ENCODE measurements around the gene PSMA2.

Gene PSMA2

DNA sequence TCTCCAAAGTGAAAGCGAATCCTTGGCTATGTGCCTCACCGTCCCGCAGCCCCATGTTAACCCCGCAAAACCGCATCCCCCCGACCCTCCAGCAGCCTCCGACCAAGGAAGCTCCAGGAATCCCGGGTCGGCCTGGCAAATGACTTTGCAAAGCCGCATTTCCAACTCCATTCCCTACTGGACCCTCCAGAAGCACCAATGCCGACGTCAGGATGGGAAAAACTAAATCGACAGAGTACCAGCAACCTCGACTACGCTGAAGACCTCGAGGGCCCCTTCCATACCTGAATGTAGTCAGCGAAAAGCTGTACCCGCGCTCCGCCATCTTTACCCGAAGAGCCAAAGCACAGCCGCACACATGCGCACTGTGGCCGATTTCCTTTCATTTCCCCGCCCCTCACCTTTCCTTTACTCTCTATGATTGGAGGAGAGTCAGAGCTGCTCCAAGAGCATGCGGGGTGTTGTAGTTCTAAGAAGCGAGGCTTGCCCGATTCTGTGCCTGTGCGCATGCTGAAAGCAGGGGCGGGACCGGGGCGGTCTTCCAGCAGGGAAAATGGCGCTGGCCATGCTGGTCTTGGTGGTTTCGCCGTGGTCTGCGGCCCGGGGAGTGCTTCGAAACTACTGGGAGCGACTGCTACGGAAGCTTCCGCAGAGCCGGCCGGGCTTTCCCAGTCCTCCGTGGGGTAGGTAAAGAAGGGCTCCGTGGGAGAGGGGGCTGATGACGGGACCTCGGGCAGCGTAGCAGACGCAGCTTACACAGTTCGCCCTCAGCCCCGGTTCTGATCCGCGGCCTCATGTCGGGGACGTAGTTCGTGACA is at the start of gene PSMA2, which contains the start of gene MRPL32:
PSMA2 (minus strand) TSS at position 341 of the 818 bp plus-strand sequence; CDS start at position 325, 16 bp downstream.
MRPL32 (plus strand) TSS at position 543 of the 818 bp plus-strand sequence; CDS start at position 554, 11 bp downstream.
- peak; percentile 98 for DNase-seq

DNA sequence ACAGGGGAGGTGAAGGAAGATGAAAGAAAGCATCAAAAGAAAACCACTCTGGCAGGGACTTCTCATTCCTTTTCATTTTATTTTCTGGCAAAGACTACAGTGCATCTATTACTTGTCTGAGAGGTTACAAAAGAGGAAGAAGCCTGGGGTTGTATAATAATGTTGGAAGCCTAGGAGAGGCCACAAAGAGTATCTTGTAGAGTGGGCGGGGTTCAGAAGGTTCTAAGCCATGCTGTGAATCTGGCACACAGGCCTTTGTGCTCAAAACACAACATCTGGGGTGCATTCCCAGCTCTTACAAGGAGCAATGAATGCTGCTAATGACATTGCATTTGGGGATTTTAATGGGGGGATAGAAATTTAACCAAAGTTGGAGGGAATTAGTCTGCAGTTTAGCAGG is 49.6 kb upstream of the PSMA2 start:
- no peak for DNase-seq

DNA sequence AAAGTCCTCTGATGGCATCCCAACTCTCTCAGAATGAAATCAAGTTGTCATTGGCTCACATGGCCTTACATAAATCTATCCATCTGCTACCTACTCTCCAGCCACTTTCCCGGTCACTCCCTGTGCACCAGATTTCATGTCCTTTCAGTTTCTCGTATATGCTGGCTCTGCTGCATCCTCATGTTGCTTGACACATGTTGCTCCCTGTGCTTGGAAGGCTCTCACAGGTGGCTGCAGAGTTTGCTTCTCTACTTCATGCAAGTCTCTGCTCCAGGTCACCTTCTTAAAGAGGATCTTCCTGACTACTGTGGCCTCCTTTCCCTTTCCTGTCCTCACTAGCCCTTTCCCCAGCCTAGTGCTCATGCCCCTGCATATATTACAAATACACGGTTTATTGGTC is 48.5 kb upstream of the PSMA2 start:
- no peak for DNase-seq

DNA sequence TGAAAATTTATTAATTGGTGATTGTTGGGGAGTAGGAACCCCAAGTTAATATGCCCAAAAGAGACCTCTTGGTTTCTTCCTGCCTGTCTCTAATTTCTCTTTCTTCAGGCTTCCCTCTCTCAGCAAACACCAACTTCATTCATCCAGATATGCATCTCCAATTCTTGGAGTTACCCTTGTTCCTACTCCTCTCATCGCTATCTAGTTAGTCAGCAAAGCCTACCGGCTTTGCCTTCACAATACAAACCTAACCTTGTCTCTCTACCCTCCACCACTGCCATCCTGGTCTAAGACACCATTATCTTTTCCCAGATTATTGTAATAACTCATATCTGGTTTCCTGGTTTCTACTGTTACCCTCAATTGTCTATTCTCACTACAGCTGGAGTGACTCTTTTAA is 48.1 kb upstream of the PSMA2 start:
- no peak for DNase-seq

- no peak for DNase-seq
These were observed 46.5 kb upstream of the PSMA2 start for GRCh38 chr7:42978496-42978895.

- DNase-seq: no peak
These were observed 44.4 kb upstream of the PSMA2 start for GRCh38 chr7:42976371-42976770.

GRCh38 chr7:42972699-42973500 is 40.9 kb upstream of the PSMA2 start:
- DNase-seq: no peak

DNA sequence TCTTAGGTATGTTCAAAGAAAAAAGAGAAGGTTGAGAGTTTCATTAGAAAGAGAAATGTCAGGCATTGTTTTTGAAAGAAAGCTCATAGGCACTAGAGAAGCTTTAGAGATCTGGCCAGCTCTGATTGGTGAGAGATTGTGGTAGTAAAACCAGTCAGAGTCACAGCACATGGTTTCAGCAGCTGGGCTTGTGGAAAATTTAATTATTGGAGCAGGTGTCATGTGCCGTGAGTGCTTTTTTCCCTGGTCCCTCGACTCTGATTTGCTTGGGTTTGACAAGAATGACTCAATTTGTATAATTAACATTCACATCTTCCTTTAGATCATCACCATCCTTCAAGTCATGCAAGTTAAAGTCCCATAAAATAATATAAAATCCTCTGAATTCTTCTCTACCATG is 35.4 kb upstream of the PSMA2 start:
- no peak for DNase-seq

DNA sequence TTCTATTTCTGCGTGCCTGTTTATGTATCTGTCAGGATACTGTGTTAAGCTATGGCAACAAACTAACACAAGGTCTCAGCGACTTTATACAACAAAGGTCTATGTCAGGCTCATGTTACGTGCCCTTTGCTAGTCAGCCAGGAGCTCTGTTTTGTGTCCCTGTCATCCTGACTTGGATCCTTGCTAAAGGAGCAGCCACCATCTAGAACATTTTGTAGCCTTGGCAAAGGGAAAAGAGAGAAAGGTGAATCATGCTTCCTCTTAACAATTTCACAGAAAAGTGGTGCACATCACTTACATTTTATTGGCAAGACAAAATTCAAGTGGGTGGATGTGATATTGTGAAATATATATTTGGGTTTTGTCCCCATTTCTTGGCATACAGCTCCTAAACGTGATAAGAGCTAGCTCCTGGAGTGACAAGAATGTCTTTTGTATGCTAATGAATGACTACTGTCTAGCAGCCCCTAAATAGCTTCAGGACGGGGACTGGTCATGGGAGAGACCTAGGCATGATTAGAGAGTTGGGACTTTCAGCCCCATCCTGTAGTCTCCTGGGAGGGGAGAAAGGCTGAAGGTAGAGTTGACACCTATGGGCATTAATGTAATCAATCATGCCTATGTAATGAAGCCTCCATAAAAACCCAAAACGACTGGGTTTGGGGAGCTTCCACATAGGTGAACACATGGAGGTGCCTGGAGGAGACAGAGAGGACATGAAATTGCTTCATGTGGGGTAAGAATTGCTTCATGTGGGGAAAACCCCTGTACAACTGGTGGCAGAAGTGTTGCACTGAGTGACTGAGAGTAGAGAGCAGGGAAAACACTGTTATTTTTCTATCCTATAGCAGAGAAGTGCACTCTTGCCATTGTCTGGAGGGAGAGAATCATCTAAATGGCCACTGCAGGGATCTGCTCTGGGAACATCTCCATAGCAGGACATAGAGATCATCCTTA is 33.2 kb upstream of the PSMA2 start:
- peak; percentile 29 for DNase-seq

GRCh38 chr7:42964293-42964692 is 32.3 kb upstream of the PSMA2 start:
- DNase-seq: no peak

DNA sequence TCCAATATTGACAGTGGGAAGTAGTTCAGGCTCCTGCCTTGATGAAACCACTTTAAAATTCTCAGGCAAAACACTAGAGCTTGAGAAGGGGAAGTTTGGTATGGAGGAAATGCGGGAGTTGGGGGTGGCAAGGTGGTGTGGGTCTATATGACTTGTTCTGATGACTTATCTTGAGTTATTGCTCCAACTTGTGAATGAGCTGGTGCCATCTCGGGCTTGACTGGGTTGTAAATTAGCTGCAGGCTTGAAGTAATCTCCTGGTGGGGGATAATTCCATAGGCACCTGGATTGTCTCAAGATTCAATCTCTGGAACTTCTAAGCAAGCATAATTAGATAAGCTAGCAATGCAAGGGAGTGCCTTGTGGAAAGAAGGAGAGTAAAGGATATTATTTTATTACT is 29.2 kb upstream of the PSMA2 start:
- DNase-seq: no peak

DNA sequence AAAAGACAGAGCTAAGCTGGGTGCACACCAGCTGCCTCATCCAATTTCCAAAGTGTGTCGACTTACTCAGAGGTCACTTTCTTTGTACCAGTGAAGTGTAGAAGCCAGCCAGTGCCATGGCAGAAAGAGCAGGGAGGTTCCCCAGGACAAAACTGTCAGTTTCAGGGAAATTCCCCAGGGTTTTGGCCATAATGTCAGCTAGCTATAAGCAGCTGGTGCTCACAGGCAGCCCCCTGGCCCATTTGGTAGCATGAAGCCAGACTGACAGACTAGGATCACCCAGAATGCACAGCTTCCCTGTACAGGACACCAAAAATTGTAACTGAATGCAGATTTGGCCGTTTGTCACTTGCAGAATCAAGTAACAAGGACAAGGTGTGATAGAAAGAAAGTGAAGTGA is 28.8 kb upstream of the PSMA2 start:
- DNase-seq: no peak

DNA sequence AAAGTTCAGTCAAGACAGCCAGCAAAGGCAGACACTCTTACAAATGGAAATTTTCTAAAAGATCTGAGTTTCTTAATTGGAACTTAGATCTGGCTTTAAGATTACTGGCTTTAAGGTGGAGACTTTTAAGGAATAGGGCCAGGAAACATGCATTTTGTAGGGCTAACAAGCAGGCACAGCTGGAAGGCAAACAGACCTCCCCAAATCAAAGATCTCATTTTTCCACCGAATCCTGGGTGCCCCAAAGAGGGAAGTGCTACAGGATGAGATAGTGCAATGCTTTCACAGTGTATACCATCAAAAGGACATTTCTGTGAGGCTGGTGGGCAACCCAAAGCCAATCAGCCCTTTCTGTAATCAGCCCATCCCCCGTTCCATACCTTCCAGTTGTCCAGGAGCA is 27.6 kb upstream of the PSMA2 start:
- no peak for DNase-seq

GRCh38 chr7:42956062-42956461 is 24.1 kb upstream of the PSMA2 start:
- DNase-seq: no peak

DNA sequence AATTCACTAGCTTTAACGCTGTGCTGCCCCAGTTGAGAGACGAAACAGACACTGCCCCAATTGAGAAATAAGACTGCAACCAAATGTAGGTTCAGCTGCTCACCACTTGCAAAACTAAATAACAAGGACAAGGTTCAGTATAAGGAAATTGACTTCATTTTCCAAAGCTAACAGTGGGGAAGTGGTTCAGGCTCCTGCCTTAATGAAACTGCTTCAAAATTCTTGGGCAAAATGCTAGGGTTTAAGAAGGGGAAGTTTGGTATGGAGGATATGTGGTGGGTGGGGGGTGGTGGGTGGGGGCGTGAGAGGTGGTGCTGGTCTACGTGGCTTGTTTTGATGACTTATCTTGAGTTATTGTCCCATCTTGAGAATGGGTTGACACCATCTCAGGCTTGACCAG is 22.0 kb upstream of the PSMA2 start:
- DNase-seq: no peak

- no peak for DNase-seq
These were observed 20.4 kb upstream of the PSMA2 start for GRCh38 chr7:42952328-42952727.

- no peak for DNase-seq
These were observed 18.4 kb upstream of the PSMA2 start for GRCh38 chr7:42950417-42950816.

- no peak for DNase-seq
These were observed 15.5 kb upstream of the PSMA2 start for GRCh38 chr7:42947521-42947920.

- no peak for DNase-seq
These were observed 14.6 kb upstream of the PSMA2 start for GRCh38 chr7:42946627-42946950.

GRCh38 chr7:42945821-42946626 is 14.1 kb upstream of the PSMA2 start:
- peak; percentile 23 for DNase-seq

GRCh38 chr7:42940985-42941847 is 9.2 kb upstream of the PSMA2 start:
- DNase-seq: peak; percentile 74
